Gastrocnemius medialis (tissue), 4 donors: ENCODE measurements around the gene MNS1.

Experiments
- POLR2A ChIP-seq, 2 donors: fragments of 450-650 bp; IDR thresholded peaks; one replicate each; pipeline ENCODE4 v1.6.1; 2017; ENCODE audit warnings: antibody characterized with exemption in 2 of 2, mild to moderate bottlenecking in 2 of 2, moderate library complexity in 2 of 2
- TF ChIP-seq, protein P1 (sequence below), 5 experiments: fragments of 450-650 bp in 3 of 5; fragments of 200-600 bp in 2 of 5; sonication (generic) in 2 of 5; IDR thresholded peaks in 4 of 5; conservative IDR thresholded peaks in 1 of 5; 1 replicate in 4 of 5; 2 replicates in 1 of 5; pipeline ENCODE4 v1.5.1; 2016 to 2019; ENCODE audit warnings: antibody characterized with exemption in 5 of 5, mild to moderate bottlenecking in 3 of 5, moderate library complexity in 3 of 5

DNA sequence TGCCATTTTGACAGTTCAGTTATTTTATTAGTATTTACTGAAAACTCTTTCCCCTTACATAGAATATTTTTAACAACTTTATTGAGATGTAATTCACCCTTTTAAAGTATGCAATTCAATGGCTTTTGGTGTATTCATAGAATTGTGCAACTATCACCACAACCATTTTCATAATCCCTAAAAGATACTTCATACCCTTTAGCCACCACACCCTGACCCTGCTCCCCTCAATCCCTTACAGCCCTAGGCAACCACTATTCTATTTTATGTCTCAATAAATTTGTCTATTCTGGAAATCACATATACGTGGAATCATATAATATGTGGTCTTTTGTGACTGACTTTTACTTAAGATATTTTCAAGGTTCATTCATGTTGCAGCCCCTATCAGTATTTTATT, 70.0 kb downstream of the MNS1 start:
- no peak for TF ChIP-seq POLR2A (IDR thresholded peaks at IDR 0.05)
- TF ChIP-seq, protein P1, sequence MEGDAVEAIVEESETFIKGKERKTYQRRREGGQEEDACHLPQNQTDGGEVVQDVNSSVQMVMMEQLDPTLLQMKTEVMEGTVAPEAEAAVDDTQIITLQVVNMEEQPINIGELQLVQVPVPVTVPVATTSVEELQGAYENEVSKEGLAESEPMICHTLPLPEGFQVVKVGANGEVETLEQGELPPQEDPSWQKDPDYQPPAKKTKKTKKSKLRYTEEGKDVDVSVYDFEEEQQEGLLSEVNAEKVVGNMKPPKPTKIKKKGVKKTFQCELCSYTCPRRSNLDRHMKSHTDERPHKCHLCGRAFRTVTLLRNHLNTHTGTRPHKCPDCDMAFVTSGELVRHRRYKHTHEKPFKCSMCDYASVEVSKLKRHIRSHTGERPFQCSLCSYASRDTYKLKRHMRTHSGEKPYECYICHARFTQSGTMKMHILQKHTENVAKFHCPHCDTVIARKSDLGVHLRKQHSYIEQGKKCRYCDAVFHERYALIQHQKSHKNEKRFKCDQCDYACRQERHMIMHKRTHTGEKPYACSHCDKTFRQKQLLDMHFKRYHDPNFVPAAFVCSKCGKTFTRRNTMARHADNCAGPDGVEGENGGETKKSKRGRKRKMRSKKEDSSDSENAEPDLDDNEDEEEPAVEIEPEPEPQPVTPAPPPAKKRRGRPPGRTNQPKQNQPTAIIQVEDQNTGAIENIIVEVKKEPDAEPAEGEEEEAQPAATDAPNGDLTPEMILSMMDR (IDR thresholded peaks at IDR 0.05 in 4 of 5, conservative IDR thresholded peaks at IDR 0.05 in 1 of 5): no peak
